GM18907 (cell line): ENCODE data around the gene CCDC59.
"Not testable (repeated sequence)": the region's sequence is repeated elsewhere in the genome, so short reads cannot be mapped to it uniquely, and the experiment has no call there.

ENCODE experiments used
- ATAC-seq: cut with Tn5 transposase; IDR thresholded peaks from one replicate; pipeline ENCODE4 v1.9.1; 2021; ENCODE audit warnings: mild to moderate bottlenecking, moderate library complexity; ENCODE audit not compliant: unreplicated experiment

CCDC59 gene

DNA sequence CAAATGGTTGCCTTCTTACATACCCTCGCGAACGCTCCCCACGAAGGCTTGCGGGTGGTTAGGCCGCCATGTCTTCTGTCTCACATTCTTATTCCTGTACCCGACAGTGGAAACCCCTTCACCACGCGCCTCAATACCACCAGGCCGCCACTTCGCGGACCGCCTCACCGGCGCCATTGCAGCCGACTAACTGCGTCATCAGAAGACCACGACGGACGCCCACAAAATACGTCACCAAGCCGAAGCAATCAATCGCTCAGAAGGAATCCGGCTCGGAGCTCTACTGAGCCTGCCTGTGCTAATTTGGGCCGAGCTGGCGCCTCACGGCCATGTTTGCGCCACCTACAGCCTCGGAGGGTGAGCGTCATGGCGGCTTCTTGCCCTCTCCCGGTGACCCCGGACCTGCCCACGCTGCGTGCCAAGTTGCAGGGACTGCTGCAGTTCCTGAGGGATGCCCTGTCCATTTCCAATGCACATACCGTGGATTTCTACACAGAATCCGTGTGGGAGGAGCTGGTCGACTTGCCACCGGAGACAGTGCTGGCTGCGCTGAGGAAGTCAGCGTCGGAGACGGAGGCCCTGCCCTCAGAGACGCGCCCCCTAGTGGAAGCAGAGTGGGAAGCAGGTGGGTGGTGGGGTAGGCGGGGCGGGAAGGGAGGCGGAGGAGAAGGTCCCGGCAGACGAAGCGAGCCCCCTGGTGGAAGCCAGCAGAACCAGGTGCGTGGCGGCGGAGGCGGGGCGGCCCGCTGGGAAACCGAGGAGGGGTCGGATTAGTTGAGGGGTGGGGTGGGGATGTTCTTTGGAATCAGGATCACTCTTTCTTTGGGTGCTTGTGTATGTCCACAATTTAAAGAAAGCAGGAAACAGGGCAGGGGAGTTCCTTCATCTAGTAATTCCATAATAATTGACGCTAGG, at the start of gene CCDC59, which contains the start of gene METTL25:
Gene CCDC59 (minus strand): TSS at position 188 of the 915 bp plus-strand sequence. CDS start 11 bp downstream, at position 177.
Gene METTL25 (plus strand): TSS at position 330 of the 915 bp plus-strand sequence. CDS start 37 bp downstream, at position 367.
- ATAC-seq: peak; percentile 95

GRCh38 chr12:82407481-82407880, 49.3 kb upstream of the CCDC59 start:
- no peak for ATAC-seq

DNA sequence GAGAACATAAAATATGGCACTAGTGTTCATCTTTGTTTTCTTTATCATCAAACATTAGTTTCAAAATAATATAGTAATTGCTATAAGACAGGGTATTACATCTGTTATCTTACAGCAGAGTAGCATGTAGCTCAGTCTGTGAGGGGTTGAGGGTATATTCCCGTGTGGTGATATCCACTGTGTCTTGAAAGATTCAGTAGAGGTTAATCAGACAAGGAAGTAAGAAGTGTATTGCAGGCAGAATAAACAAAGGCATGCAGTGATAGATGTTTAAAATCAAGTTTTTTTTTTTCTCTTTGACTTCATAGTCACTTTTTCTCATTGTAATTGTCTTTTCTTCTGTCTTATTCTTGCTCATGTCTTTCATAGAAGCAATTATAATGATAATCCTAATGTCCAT, 48.5 kb upstream of the CCDC59 start:
- ATAC-seq: no peak

DNA sequence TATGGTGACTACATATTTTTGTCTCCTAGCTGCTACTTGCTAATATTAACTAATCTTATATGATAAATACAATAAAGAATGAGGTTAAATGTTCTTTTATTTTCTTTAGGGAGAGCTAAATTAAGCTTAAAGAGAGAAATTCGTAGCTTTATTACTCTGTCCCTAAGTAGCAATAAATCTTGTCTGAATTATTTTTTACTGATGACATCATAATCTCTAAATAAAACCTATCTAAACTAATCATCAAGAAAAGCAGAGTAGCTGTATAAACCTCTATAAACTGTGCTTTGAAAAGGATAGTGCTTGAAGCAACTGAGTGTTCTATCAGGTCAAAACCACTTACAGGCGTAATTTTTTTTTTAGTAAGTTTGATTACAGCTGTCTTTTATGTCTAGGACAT, 42.6 kb upstream of the CCDC59 start:
- no peak for ATAC-seq

DNA sequence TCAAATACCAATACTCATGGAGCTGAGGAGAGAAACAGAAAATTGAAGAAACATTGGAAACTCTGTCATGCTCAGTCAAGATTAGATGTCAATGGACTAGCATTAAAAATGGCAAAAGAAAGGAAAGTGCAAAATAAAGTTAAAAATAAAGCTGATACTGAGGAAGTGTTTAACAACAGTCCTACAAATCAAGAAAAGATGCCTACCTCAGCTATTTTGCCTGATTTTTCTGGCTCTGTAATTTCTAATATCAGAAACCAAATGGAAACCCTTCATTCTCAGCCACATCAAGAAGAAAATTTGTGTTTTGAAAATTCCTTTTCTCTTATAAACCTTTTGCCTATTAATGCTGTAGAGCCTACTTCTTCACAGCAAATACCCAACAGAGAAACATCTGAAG, 40.7 kb upstream of the CCDC59 start:
- ATAC-seq: no peak

DNA sequence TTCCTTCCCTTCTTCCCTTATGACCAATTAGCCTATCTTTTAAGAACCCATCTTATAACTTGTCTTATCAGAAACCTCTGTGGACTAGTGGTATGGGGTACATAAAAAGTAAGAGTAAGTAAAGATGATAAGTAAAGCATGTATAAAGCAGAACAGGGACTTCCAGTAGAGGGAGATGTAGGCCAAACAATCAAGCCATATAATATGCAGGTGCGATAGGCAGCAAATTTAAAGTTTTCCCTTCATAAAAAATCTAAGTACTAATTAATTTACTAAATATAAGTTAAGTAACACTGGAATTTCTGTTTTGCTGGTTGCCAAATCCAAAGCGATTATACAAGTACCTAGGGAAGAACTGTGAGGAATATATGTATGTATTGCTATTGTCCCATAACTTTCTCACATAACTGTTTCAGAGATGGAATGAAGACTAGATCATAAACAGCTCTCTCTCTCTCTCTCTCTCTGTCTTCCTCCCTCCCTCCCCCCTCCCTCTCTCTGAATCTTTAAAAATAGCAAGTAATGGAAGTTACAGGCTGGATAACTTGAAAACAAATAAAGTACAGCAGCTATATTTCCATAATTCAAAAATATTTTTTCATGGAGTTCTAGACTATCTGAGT, 25.9 kb upstream of the CCDC59 start:
- peak; percentile 68 for ATAC-seq

GRCh38 chr12:82378997-82379396, 20.8 kb upstream of the CCDC59 start:
- ATAC-seq: no peak

DNA sequence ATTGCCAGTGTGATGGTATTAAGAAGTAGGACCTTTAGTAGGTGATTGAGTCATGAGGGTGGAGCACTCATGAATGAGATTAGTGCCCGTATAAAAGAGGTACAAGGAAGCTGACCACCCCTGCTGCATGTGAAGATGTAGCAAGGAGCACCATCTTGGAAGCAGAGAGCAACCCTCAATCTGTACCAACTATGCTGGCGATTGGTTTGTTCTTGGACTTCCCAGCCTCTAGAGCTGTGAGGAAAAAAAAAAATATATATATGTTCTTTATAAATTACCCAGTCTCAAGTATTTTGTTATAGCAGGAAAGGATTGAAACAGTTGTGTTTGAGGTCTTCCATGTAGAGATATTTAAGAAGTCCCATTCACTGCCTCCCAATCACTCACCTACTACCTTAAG, 17.0 kb upstream of the CCDC59 start:
- no peak for ATAC-seq

DNA sequence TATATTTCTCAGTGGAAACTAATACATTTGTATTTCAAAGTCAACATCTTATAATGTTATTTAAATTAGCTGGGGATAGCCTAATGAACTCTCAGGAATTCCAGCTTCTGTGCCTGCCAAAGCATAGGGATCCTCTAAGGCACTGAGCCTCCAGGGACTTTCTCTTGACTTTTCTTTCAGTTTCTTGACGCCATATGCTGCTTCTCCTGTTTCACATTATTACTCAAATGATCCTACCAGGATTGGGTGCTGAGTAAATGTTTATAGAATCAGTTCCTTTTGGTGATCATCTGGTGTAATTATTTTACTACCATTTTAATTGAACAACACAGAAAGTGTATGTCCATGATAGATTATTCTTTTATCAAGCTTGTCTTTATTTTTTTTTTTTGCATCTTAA, 8.0 kb upstream of the CCDC59 start:
- peak; percentile 67 for ATAC-seq

- ATAC-seq: no peak
These were observed 5.8 kb upstream of the CCDC59 start for GRCh38 chr12:82363990-82364389.

GRCh38 chr12:82361461-82361915, 3.3 kb upstream of the CCDC59 start:
- no peak for ATAC-seq

DNA sequence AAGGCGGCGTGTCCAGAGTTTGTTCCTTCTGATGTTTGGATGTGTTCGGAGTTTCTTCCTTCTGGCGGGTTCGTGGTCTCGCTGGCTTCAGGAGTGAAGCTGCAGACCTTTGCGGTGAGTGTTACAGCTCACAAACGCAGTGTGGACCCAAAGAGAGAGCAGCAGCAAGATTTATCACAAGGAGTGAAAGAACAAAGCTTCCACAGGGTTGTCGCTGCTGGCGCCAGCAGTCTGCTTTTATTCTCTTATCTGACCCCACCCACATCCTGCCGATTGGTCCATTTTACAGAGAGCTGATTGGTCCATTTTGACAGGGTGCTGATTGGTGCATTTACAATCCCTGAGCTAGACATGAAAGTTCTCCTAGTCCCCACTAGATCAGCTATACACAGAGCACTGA, 2.6 kb upstream of the CCDC59 start:
- not testable (repeated sequence) for ATAC-seq

- peak; percentile 18 for ATAC-seq
These were observed 910 bp upstream of the CCDC59 start for GRCh38 chr12:82359115-82359478.

DNA sequence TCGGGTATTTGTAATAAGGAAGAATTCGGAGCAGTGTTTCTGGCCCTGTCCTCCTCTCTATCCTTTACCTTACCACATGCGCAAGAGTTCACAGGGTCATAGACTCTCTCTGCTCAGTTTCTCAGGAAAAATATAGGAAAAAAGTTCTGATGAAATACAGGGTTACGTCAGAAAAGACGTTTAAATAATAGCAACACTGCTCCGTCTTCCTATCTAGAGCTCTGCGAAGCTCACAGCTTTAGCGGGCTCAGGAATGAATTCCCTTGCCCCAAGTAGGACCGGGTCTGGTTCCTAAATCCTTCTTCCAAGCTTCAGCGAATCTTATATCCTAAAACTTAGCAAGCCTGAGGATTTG, 365 bp downstream of the CCDC59 start:
- ATAC-seq: no peak

- ATAC-seq: no peak
These were observed 847 bp downstream of the CCDC59 start for GRCh38 chr12:82357340-82357739.

DNA sequence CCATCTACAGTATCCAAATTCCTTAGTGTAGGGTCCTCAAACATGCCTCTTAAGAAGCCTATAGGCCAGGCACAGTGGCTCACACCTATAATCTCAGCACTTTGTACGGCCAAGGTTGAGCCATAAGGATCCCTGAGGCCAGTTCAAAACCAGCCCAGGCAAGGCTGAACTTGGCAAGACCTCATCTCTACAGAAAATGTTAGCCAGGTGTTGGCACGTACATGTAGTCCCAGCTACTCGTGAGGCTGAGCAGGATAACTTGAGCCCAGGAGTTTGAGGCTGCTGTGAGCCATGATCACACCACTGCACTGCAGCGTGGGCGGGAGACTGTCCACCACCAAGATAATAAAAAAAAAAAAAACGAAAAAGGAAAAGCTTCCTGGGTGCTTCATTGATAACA, 6.8 kb downstream of the CCDC59 start:
- ATAC-seq: no peak

DNA sequence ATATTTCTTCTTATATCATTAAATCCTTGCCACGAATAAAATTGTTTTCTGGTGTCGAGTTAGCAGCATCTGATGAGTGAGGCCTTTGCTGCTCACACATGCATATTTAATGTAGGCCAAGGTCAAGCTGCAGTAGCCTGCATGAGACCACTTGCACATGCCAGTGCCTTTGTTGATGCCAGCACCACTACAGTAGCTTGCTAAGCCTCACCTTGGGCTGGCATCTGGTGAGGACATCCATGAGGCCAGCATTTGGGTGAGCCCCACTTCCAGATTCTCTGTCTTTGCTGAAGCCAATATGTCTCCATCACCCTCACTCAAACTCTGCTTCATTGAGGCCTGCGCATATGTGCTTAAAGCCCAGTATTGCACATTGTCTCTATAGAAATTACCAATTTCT, 8.0 kb downstream of the CCDC59 start:
- ATAC-seq: no peak

- ATAC-seq: no peak
These were observed 28.7 kb downstream of the CCDC59 start for GRCh38 chr12:82329508-82329907.

- ATAC-seq: no peak
These were observed 30.3 kb downstream of the CCDC59 start for GRCh38 chr12:82327861-82328260.

DNA sequence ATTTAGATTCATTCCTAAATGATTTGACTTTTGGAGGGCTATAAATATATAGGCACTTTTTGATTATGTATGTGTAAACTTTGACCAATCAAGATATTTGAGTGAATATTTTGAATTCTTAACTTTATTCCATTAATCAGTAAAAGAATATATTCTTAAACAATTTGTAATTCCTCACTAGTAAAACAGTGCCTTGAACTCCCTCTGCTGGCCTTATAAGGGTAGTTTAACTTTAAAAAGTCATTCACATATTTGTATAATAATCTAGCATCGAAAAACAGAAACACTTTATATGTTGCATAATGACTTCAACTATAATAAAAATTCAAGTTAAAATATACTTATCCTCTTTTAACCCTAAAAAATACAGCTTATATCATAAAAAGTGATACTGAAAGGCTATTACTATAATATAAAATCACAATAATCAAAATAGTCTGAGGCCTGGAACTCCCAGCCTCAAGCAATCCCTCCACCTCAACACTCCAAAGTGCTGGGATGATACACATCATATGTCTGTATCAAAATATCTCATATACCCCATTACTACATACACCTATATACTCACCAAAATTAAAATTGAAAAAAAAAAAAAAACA, 31.2 kb downstream of the CCDC59 start:
- ATAC-seq: no peak

DNA sequence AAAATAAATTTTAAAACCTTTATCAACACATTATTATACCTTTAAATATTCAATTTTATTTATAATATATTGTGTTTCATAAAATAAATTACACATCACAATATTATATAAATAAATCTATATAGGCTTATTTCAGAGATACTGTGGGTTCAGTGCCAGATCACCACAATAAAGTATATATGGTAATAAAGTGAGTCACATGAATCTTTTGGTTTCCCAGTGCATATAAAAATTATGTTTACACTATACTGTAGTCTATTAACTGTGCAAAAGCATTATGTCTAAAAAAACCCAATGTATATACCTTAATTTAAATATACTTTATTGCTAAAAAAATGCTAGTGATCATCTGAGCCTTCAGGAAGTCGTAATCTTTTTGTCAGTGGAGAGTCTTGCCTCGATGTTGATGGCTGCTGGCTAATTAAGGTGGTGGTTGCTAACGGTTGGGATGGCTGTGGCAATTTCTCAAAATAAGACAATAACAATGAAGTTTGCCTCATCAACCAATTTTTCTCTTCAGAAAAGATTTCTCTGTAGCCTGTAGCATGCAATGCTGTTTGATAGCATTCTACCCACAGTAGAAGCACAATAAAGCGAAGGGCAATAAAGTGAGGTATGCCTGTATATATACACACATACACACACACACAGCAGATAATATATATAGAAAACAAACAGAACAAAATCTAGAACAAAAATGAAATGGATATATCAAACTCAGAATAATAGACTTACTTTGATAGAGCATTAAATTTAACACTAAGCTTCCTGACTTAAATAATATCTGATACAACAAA, 32.4 kb downstream of the CCDC59 start:
- no peak for ATAC-seq
